GM13977 (cell line): Measurements from ENCODE around the gene FKBP6.
"Not testable (repeated sequence)": the region's sequence is repeated elsewhere in the genome, so short reads cannot be mapped to it uniquely, and the experiment has no call there.

ENCODE experiments used
- DNase-seq: peaks from one replicate; pipeline ENCODE4 v3.0.0; 2012; ENCODE audit warnings: low spot score
- in situ Hi-C: fragments of 300-500 bp; cut with MboI; formaldehyde crosslinking; loops from one replicate; pipeline ENCODE4 v1.12.0; 2022; ENCODE audit warnings: low sequenced_read_pairs, low pct_unique_long_range_greater_than_20kb, mixed read lengths, inconsistent platforms; ENCODE audit not compliant: unreplicated experiment
- TF ChIP-seq, protein P1 (sequence below): IDR thresholded peaks from 2 replicates; pipeline ENCODE4 v1.5.1; 2012; ENCODE audit warnings: mild to moderate bottlenecking, control low read depth; ENCODE audit not compliant: insufficient read depth; ENCODE audit errors: extremely low read depth, missing control alignments

The FKBP6 gene

DNA sequence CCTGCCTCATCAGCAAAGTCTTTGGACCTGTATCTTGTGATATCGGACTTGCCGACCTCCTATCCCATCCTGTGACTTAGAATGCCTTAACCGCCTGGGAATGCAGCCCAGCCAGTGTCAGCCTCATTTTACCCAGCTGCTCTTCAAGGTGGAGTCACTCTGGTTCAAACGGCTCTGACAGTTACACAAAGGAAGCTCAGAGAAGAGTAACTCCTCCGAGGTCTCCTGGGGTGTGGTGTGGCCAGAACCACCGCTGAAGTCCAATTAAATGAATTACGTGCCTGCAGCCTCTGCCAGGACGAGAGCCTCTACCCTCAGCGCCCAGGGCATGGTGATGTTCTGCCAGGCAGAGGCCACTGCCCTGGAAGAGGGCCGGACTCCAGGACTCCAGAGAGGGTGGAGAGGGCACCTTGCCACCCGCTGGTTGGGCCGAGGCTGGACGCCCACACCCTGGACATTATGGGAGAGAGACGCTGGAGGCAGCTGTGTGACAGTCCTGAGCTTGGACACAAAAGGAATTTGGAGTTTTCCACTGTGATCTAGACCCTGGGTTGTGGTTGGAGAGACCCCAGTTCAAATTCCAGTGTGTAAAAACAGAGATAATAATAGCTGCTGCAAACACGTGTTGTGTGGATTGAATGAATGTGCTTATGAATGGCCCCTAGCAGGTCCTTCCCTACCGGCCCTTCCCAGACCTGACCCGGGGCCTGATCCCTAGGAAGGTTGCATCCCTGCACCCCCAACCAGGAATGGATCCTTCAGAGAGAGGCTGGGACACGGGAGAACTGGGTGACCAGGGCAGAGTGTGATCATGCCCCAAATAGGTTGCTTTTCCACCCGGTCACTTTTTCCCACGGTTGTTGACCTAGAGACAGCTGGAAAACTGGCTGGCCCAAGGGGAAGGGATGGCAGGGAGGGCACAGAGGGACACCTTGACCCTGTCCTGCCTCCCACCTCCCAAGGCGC is 67.9 kb downstream of the FKBP6 start:
- TF ChIP-seq, protein P1, sequence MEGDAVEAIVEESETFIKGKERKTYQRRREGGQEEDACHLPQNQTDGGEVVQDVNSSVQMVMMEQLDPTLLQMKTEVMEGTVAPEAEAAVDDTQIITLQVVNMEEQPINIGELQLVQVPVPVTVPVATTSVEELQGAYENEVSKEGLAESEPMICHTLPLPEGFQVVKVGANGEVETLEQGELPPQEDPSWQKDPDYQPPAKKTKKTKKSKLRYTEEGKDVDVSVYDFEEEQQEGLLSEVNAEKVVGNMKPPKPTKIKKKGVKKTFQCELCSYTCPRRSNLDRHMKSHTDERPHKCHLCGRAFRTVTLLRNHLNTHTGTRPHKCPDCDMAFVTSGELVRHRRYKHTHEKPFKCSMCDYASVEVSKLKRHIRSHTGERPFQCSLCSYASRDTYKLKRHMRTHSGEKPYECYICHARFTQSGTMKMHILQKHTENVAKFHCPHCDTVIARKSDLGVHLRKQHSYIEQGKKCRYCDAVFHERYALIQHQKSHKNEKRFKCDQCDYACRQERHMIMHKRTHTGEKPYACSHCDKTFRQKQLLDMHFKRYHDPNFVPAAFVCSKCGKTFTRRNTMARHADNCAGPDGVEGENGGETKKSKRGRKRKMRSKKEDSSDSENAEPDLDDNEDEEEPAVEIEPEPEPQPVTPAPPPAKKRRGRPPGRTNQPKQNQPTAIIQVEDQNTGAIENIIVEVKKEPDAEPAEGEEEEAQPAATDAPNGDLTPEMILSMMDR: no peak
- in situ Hi-C loops: no loop called here

DNA sequence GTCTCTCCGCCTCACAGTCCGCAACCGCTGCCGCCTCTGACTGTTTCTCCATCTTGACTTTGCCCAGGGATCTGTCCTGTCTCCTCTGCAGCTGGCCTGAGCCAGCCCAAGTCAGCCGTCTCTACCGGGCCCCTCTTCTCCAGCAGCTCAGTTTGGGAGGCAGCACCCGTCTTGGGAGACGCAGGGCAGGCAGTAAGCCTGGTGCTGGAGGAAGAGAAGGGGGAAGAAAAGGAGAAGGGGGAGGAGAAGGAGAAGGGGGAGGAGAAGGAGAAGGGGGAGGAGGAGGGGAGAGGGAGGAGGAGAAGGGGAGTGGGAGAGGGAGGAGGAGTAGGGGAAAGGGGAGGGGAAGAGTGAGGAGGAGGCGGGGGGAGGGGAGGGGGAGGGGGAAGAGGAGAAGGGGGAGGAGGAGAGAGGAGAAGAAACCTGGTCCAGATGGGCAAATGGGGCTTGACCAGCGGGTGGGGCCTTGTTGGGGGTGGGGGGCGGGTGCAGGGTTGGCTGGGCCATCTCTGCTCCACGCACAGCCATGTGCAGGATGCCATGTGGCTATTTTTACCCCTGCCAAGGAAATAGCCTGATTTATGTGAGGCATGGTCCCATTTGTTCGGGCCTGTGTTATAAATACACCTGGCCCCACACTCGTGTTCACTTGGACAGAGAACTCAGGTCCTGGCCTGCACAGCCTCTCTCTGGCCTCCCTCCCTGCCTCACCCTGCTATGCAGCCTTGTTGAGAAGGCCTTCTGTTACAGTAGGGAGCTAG is 69.7 kb downstream of the FKBP6 start:
- DNase-seq: no peak
- in situ Hi-C loops: no loop called here

More for the DNA sequence above, 67.9 kb downstream of the FKBP6 start:
- no peak for DNase-seq

DNA sequence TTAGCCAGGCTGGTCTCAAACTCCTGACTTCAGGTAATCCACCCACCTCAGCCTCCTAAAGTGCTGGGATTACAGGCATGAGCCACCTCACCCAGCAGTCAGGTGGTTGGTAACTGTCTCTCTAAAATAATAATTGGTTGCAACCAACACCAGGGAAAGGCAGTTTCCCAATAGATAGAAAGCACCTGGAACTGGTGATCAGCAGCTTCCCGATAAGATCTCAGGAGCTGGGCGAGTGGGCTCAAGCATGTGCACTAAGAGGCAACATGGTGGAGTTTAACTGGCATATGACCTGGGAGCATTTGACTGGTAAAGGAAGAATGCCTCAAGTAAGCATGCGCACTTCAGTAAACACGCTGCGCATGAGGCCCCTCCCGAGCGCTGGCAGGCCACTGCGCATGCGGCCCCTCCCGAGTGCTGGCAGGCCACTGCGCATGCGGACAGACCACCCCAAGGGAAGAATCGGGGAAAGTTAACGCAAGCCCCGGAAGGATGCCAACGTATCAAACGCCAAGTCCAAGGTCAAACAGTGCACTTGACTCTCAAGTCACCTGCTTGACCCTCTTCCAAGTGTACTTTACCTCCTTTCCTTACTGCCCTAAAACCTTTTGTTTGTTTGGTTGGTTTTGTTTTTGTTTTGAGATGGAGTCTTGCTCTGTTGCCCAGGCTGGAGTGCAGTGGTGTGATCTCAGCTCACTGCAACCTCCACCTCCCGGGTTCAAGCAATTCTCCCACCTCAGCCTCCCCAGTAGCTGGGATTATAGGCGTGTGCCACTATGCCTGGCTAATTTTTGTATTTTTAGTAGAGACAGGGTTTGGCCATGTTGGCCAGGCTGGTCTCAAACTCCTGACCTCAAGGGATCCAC is 71.5 kb downstream of the FKBP6 start:
- in situ Hi-C loops: not testable (repeated sequence)
- peak; percentile 73 for DNase-seq

More for the DNA sequence above, 69.7 kb downstream of the FKBP6 start:
- TF ChIP-seq, protein P1: no peak

DNA sequence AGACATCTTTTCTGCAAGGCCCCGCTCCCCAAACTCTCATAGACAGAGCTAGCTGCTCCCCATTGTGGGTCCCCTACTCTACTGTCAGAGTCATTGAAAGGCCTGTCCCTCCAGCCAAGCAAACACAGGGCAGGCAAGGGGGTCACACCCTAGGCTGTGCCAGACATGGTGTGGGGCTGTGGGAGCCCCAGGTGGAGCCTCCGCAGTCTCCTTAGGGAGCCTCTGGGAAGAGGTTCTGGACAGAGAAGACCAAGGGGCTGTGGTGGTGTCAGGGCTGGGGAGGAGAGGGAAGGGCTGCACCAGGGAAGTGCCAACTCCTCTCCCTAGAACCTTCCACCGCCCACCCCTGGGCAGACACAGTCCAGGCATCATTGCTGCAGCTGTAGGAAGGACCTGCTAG is 76.9 kb downstream of the FKBP6 start:
- DNase-seq, in situ Hi-C loops: not testable (repeated sequence)
